Hematopoietic multipotent progenitor cell treated with erythropoietin and hydrocortisone succinate and interleukin-3 and kit ligand, for 6 days (in vitro differentiated cells): ENCODE results near the gene ADAM10.
"Not testable (repeated sequence)": the region's sequence is repeated elsewhere in the genome, so short reads cannot be mapped to it uniquely, and the experiment has no call there.

Source experiments
- DNase-seq: peaks from one replicate; pipeline ENCODE4 v3.0.0-alpha.2; 2015

Gene ADAM10

GRCh38 chr15:58604455-58604923 lies 145.0 kb downstream of the ADAM10 start:
- DNase-seq = no peak

- DNase-seq = not testable (repeated sequence)
These were observed 145.6 kb downstream of the ADAM10 start for GRCh38 chr15:58603927-58604326.

GRCh38 chr15:58602823-58603222 lies 146.7 kb downstream of the ADAM10 start:
- no peak for DNase-seq

DNA sequence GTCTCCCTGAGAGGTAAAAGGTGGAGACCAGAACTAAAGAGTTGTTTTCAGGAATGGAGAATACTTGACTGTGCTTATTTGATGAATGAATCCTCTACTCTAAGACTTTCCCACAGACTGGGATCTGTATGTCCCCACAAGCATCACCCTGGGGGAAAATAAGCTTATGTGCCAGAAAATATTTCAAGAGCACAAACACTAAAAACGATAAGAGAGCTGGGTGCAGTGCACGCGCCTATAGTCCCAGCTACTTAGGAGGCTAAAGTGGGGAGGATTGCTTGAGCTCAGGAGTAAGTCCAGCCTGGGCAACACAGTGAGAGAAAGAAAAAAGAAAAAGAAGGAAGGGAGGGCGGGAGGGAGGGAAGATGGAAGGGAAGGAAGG lies 150.7 kb downstream of the ADAM10 start:
- DNase-seq = no peak

DNA sequence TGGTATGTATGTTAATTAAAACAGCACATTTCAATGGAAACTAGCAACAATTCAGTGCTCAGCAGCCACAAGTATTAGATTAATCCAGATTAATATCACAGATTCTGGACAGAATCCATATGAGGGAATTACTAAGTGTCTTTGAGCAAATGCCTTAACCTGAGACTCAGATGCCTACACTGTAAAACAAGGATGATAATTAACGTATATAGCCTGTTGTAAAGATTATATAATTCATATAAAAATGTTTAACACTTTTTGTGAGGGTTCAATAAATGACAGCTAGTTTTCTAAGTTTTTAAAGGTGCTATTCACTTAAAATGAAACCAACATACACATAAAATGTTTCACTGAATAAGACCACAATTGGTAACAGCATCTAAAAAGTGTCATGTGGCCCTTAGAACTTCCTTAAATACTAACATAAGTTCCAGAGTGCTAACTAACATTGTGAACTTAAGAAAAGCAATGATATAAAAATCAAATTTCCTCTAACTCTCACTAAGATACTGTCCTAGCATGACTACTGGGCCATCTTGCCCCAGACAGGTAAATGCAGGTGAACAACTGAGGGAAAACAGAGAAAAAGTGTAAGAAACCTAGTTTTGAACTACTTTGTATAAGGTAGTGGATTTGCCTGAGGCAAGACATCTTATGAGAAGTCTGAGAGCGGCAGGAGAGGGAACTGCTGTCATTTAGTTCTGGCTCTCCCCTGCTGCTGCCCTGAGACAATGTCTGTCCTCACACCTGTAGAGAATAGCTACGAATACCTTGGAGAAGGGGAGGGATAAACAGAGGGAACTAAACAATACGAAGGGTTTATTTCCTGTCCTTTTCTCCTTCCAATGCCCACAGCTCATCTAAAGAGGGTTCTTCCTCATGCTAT lies 151.3 kb downstream of the ADAM10 start:
- DNase-seq = no peak

DNA sequence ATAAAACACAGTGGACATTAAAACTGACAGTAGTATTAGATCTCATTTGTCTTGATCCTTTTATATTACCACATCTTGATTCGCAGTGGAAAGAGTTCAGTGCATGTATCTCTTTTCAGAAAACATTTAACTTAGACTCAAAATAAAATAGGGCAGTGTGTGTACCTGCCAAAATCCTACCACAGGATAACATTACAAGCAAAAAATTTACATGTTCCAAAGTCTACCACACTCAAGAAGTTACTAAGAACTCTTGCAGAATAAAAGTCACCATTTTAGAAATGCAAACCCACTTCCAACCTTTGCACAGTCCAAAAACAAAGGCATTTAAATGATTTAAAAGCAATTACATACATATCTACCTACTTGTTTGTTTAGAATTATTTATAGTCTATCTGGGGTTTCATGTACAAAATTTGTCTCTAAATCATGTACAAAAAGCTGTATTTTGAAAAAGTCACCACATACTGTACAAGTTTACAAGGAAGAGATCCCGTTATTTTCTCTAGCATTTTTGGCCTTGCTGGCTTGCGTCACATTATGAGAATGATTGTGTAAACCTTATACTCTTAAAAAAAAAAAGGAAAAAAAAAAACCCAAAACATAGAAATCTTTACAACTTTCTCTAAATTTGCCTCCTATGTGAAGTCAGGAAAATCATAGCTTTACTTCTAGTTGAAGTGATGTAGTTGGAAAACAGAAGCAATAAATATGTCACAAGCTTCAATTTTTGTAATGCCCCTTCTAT lies 153.8 kb downstream of the ADAM10 start:
- DNase-seq = no peak

GRCh38 chr15:58594898-58595297 lies 154.6 kb downstream of the ADAM10 start:
- DNase-seq = no peak

DNA sequence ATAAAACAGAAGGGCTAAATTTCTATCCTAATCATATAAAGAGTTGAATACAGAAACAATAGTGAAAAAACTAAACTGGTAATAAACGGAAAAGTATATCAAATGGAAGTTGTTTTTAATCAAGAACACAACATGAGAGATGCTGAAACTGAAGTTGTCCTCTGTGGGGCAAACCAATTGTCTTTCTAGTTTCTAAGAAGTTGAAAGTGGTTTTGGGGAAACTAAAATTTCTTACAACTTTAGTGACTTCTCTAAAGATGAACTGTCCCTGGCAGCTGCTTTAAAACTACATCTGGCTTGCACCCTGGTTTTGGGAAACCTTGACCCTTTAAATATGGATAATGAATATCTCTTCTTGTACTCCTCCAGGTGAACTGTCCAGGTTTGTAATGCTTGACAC lies 155.6 kb downstream of the ADAM10 start:
- DNase-seq = no peak

DNA sequence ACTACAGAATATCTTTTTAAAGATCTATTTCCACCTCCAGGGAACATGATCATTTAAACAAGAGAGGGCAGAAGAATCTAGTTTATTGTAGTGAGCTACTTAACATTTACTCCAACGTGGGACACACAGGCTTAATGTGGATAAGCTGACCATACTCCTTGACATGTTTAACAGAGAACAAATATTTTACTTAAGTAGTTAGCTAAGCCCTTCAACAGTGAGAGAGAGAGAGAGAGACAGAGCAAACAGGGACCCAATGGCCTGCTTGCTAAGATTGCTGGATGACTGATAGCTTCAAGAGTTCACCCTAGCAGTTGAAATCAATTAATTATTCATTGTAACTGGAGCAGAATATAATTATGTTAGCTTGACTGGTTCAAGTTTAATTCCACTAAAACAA lies 158.6 kb downstream of the ADAM10 start:
- DNase-seq = no peak

- no peak for DNase-seq
These were observed 159.3 kb downstream of the ADAM10 start for GRCh38 chr15:58590236-58590635.

GRCh38 chr15:58589047-58589446 lies 160.5 kb downstream of the ADAM10 start:
- no peak for DNase-seq

GRCh38 chr15:58588096-58588495 lies 161.4 kb downstream of the ADAM10 start:
- no peak for DNase-seq

GRCh38 chr15:58587486-58587885 lies 162.0 kb downstream of the ADAM10 start:
- no peak for DNase-seq

DNA sequence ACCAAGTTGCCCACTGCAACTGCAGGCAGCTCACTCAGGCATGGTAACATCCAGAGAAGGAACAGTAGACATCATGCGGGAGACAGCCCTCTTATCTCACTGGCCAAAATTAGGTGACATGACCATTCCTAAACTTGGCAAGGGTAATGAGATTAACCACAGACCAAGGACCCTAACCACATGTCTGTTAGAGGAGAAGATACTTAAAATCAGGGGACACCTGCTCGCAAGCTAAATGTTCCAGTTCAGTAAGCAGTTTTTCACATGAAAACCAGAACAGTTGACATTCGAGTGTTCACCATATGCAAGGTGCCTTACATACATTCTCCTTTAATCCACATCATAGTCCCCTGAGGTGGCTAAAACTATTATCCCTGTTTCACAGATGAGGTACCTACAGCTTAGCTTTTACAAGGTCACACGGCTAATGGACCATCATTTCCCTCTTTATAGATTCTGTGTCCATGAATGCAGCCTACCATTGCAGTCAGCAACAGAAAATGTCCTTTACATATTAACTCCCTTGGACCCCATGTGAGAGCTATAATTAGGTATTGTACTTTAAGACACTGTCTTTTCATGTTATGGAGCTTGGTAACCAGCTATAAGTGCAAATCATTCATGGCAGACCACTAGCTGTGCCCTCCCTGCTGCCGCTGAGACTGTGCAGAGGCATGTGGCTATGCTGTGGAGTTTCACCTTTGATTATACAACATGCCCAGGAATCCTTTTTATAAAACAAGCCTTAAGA lies 163.6 kb downstream of the ADAM10 start:
- DNase-seq = peak; percentile 46

- DNase-seq = peak; percentile 58
These were observed 164.6 kb downstream of the ADAM10 start for GRCh38 chr15:58584789-58585461.

DNA sequence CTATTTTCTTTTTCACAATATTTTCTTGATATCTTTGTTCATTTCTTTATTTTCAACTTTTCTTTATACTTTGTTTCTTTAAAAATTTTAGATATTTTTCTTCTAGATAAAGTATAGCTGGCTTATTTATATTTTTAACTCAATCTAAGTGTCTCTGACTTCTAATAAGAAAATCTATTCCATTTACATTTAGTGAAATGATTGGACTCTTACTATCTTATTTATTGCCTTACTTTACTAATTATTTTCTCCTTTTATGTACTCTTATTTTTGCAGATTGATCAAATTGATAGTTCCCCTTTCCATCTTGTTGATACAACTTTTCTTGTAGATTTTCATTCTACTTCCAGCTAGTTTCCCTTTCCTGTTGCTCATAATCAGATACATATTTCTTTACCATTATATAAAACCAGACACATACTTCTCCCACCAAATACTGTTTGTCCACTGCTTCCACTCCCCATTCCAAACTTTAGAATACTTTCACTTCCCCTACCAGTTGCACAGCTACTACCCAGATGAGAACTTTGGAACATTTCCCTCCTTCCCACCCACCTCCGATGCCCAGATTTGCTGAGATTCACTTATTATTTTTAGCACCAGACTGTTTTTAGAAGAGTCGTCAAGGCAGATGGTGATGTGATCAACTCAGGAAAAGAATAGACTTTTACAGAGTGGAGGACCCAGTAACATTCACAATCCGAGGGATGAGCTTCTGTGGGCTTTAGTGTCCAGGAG lies 166.2 kb downstream of the ADAM10 start:
- DNase-seq = no peak

- DNase-seq = no peak
These were observed 167.3 kb downstream of the ADAM10 start for GRCh38 chr15:58582160-58582559.

GRCh38 chr15:58576657-58577056 lies 172.8 kb downstream of the ADAM10 start:
- DNase-seq = no peak

DNA sequence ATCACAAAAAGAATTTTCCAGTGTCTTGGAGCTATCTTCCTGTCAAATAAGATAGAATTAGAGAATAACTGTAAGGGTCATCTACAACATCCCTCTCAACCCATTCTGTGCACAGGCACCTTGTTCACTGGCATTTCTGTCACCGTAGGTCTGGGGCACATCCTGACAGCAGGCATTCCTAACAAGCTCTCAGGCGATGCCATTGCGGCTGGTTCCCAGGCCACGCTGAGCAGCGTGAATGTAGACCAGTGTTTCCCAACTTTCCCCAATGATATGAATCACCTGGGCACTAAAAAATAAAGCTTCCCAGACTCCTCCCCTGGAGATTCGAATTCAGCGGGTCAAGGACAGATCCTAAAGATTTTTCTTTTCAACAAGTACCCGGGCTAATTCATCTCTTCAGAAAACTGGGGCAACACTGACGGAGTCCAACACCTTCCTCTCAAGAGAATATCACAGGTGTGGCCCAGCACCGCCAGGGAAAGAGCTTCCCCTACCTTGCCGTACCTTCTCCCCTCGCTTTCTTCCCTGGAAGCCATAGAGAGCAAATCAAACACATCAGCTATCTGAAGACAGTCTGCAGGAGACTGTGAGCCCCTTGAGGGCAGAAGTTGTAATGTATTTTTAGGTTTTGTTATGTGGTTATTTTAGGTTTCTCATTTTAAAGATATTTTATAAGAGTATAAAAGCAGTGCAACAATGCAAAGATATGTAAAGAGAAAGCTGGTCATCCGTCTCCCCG lies 174.3 kb downstream of the ADAM10 start:
- no peak for DNase-seq

GRCh38 chr15:58574631-58575030 lies 174.9 kb downstream of the ADAM10 start:
- DNase-seq = no peak

DNA sequence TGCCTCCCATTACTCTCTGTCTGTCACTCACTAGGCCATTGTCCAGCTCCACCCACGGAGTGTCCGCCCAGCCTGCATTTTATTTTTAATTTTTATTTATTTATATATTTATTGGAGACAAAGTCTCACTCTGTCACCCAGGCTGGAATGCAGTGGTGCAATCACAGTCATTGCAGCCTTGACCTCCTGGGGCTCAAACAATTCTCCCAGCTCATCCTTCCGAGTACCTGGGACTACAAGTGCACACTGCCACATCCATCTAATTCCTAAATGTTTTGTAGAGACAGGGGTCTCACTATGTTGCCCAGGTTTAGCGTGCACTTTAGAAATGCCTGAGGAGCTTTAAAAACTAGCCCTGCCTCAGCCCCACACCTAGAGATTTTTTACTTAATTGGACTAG lies 176.2 kb downstream of the ADAM10 start:
- DNase-seq = no peak
